ENCODE results near the gene ZNF227.
A peak's percentile ranks its signal among the peaks of the same experiment; 100 is the strongest.
"Not testable (repeated sequence)": the region's sequence is repeated elsewhere in the genome, so short reads cannot be mapped to it uniquely, and the experiment has no call there.

The ZNF227 gene

DNA sequence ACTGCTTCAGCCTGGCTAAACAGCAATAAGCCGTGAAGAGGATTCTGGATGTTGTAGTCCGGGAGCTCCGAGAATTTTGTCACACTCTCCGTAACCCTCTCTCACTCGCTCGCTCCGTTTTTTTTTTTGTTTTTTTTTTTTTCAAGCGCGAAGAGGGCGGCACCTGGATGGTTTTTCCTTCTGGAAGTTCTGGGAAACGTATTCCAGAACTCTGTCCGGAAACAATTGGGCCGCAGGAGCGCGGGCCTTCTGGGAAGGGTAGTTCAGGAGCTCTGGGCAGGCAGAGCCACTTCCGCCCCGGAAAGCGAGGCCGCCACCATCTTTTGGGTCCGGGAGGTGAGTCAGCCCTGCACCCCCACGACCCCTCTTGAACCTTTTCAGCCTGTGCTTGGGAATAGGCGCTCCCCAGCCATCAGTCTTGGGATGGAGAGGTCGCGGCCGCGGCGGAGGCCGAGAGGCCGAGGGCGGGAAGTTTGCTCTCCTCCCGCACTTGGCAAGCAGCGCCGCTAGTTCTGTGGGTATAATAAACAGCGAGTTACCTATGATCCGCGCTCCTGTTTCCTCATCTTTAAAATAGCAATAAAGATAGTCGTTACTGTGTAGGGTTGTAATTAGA, at the start of gene ZNF227:
ZNF227 (plus strand) TSS at position 283 of the 616 bp plus-strand sequence. CDS start 5,261 bp downstream, outside the sequence.
- DNase-seq, result peak; percentile 88

DNA sequence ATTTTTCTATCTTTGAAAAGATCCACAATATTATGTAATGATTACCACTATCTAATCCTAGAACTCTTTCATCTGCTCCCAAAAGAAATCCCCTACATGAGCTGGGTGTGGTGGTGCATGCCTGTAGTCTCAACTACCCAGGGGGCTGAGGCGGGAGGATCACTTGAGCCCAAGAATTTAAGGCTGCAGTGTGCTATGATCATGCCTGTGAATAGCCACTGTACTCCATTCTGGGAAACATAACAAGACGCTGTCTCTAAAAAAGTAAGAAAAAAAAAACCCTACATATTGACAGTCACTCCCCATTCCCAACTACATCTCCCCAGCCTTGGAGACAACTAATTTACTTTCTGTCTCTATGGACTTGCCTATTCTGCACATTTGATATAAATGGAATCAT, 48.5 kb upstream of the ZNF227 start:
- DNase-seq, result no peak

DNA sequence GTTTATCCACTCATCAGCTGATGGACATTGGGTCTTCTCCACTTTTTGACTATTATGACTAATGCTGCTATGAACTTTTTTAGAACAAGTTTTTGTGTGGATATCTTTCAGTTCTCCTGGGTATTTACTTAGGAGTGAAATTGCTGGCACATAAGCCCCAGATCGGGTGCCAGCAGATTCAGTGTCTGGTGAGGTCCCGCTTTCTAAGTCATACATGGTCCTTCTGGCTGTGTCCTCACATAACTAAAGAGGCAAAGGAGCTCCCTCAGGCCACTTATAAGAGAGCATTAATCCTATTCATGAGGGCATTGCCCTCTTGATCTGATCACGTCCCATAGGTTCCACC, 48.0 kb upstream of the ZNF227 start:
- DNase-seq, result no peak

DNA sequence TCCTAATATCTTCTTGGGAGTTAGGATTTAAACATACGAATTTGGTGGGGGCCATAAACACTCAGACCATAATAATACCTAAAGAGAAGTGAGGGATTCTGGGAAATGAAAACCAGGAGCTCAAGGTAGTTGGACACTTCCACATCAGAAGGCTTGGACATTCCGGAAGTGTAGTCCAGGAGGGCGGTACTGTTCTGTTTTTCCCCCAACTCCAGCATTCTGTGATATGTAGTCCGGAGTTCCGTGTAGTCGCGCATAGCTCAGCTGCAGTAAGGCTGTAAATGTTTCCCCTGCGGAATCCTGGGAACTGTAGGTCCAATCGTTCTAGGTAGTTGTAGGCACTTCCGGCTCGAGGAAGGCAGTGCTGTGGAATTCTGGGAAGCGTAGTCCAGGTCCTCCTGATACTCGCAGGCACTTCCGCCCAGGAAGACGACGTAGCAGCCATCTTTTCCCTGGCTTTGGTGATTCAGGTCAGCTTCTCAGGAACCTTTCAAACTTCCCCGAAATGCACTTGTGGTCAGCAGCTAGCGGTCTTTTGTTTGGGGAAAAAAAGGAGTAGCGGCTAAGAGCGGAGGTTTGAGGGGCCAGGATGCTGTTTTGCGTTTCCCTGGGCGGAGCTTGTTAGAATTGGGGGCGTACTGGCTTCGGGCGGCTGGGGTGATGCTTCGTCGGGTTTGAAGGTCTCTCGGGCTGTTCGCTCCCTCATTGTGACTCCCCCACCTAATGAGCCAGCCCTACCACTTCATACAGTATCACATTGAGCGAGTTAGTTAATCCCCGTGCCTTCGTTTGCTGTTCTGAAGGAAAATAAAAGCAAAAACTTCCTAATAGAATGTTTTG, 47.4 kb upstream of the ZNF227 start, which contains the start of gene ZNF226:
ZNF226 (plus strand) TSS at position 428 of the 840 bp plus-strand sequence. CDS start 4,981 bp downstream, outside the sequence.
- DNase-seq, result peak; percentile 82

DNA sequence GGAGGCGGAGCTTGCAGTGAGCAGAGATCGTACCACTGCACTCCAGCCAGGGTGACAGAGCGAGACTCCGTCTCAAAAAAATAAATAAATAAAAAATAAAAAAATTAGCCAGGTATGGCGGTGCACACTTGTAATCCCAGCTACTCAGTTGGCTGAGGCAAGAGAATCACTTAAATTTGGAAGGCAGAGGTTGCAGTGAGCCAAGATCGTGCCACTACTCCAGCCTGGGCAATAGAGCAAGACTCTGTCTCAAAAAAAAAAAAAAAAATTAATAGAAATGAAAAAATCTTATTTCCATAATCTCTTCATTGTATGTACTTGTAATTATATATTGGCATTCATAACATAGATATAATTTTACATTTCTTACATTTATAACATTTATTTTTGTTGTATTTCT, 41.7 kb upstream of the ZNF227 start:
- not testable (repeated sequence) for DNase-seq

DNA sequence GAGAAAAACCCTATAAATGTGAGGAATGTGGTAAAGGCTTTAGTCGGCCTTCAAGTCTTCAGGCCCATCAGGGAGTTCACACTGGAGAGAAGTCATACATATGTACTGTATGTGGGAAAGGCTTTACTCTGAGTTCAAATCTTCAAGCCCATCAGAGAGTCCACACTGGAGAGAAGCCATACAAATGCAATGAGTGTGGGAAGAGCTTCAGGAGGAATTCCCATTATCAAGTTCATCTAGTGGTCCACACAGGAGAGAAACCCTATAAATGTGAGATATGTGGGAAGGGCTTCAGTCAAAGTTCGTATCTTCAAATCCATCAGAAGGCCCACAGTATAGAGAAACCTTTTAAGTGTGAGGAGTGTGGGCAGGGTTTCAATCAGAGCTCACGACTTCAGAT, 35.7 kb upstream of the ZNF227 start:
- no peak for DNase-seq

DNA sequence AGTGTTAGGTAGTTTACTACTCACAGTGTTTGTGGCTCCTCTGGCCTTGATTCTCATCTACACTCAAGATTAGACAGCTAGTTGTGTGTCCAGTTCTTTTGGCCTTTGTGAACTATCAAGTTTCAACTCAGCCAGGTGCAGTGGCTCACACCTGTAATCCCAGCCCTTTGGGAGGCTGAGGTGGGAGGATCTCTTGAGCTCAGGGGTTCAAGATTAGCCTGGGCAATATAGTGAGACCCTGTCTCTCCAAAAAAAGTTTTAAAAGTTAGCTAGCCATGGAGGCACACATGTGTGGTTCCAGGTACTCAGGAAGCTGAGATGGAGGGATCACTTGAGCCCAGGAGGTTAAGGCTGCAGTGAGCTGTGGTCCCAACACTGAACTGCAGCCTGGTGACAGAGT, 31.4 kb upstream of the ZNF227 start:
- DNase-seq, result no peak

DNA sequence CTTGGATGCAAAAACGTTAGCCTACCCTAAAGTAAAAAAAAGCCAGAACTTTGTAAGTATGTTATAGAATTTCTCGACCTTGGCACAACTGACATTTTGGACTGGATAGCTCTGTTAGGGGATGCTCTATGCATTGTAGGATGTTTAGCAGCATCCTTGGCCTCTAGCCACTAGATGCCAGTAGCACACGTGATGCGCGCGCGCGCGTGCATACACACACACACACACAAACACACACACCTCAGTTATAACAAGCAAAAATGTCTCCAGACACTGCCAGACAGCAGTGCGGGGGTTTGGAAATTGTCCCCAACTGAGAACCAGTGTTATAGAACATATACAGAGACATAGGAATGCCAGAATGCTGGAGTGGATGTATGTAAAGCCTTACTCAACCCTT, 30.2 kb upstream of the ZNF227 start:
- no peak for DNase-seq

DNA sequence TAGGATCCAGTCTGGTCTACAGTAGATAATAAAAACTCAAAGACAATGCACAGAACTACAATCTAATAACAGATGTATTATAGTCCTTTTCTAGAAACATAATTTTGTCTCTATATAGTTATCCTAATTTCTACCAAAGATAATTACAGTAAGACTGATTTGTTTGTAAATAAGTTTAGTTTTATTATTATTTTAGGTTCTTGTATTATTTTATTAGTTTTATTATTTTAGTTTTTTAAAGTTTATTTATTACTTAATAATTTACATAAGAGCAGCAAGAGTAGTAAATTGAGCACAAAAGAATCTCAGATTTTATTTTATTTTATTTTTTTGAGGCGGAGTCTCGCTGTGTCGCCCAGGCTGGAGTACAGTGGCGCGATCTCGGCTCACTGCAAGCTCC, 22.3 kb upstream of the ZNF227 start:
- DNase-seq, result no peak

DNA sequence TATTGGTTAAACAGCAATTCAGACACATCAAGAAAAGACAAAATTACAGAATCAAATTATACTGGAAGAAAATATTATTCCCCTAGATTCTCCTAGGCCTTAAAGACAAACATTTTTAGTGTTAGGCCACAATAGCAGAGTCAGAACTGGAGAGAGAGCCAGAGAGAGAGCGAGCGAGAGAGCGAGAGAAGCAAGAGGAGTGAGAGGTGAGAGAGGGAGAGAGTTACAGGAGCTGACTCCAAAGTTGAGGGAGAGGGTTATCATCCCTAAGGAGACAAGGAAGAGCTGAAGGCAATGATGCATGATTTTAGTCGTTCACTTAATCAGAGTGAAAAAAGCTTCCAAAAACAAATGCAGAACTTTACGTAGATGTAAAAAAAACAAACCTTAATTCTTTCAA, 20.2 kb upstream of the ZNF227 start:
- DNase-seq, result no peak

DNA sequence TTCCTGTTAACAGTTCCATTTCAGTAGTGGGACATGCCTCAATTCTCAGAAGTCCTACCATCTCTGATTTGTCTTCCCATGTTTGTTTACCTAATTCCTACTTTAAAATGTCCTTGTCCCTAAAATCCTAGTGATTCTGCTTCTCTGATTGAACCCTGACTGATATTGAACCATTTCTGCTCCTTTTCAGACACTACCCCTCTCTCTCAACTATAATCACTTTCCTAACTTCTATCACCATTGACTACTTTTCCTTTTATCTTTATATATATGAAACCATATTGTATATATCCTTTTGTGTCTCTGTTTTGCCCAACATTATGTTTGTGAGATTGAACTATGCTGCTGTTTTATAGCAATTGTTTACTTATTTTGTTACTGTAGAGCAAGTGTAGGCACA, 15.6 kb upstream of the ZNF227 start:
- no peak for DNase-seq

DNA sequence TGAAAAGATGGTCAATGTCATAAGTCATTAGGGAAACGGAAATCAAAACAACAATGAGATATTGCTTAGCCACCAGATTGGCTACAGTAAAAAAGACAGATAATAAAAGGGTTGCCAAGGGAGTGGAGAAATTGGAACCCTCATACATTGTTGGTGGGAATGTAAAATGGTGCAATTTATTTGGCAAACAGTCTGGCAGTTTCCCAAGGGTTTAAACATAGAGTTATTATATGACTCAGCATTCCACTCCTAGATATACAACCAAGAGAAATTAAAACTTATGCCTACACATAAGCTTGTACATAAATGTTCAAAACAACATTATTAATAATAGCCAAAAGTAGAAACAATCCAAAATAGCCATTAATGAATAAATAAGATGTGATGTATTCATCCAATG, 9.9 kb upstream of the ZNF227 start:
- no peak for DNase-seq

DNA sequence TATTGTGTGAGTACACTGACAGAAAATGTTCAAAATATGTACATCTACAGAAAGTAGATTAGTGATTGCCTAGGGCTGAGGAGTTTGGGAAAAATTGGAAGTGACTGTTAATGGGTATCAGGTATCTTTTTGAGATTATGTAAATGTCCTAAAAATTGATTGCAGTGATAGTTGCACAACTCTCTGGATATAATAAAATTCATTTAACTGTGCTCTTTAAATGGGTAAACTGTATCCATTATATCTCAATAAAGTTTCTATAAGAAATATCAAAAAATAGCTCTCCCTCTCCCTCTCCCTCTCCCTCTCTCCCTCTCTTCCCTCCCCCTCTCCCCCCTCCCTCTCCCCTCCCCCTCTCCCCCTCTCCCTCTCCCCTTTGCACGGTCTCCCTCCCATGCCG, 9.4 kb upstream of the ZNF227 start:
- DNase-seq, result no peak

DNA sequence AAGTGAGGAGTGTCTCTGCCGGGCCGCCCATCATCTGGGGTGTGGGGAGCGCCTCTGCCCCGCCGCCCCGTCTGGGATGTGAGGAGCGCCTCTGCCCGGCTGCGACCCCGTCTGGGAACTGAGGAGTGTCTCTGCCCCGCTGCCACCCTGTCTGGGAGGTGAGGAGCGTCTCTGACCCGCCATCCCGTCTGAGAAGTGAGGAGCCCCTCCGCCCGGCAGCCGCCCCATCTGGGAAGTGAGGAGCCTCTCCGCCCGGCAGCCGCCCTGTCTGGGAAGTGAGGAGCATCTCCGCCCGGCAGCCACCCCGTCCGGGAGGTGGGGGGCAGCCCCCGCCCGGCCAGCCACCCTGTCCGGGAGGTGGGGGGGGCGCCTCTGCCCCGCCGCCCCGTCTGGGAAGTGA, 8.5 kb upstream of the ZNF227 start:
- DNase-seq, result not testable (repeated sequence)

DNA sequence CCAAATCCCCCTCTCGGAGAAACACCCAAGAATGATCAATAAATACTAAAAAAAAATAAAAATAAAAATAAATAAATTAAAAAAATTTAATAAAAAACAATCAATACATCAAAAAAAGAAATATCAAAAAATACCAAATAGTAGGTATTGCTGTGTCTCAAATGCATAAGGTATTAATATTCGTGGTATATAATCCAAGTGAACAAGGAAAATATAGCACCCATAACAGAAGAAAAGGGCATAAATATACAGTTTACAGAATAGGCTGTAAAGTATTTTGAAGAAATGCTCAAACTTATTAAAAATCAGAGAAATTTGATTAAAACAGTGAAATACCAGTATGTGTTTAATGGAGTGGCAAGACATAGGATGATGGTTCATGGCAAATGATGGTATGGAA, 7.6 kb upstream of the ZNF227 start:
- no peak for DNase-seq

DNA sequence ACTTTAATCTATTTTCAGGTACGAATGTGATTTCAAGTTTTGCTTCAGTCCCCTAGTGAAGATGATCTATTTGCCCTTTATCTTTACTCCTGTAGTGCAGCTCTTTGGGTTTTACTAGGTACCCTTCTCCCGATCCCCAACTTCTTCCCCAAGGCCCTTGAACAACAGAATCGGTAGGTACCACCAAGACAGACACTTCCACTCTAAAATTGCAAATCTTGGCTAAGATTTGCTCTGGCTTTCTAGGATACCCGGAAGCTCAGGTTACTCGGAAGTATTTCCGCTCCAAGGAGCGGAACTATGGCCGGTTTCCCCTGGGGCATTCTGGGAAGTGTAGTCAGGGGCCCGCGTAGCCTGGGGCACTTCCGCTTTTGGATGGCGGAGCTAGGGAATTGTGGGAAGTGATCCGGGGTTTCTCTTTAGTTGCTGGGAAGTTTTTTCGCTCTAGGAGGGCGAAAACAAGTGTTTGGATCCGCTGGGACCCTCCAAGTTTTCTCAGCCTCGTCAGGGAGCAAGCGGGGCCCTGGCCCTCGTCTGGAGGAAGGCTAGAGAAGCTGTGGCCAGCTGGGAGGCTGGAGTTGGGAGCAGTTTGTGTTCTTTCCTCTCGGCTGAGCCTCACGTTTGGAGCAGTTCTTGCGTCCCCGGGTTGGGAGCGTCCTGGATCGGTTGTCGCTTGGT, 5.1 kb upstream of the ZNF227 start:
- peak; percentile 83 for DNase-seq

DNA sequence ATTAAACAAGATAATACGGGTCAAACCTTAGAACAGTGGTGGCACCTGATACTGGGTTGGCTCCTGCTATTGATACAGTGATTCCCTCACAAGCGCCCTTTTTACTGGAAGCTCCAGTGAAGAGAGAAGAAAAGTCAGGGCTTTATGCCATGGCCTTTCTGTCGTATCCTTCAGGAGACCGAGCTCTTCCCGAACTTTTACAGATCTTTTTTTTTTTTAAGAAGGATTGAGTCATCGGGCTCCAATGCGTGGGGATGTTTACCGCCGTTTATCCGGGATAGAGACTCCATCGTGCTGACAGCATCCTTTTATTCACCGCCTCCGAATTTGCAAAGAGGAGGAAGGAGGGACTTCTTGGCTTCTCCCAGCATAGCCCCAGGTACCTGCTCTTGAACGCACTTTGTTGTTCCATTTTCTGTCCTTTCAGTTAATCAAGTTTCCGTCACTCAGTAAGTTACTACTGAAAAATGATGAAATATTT, 574 bp downstream of the ZNF227 start:
- no peak for DNase-seq

DNA sequence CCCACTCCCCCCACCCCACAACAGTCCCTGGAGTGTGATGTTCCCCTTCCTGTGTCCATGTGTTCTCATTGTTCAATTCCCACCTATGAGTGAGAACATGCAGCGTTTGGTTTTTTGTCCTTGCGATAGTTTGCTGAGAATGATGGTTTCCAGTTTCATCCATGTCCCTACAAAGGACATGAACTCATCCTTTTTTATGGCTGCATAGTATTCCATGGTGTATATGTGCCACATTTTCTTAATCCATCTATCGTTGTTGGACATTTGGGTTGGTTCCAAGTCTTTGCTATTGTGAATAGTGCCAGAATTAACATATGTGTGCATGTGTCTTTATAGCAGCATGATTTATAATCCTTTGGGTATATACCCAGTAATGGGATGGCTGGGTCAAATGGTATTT, 7.6 kb downstream of the ZNF227 start:
- not testable (repeated sequence) for DNase-seq

DNA sequence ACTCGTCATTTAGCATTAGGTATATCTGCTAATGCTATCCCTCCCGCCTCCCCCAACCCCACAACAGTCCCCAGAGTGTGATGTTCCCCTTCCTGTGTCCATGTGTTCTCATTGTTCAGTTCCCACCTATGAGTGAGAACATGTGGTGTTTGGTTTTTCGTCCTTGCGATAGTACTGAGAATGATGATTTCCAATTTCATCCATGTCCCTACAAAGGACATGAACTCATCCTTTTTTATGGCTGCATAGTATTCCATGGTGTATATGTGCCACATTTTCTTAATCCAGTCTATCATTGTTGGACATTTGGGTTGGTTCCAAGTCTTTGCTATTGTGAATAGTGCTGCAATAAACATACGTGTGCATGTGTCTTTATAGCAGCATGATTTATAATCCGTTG, 8.4 kb downstream of the ZNF227 start:
- DNase-seq, result not testable (repeated sequence)

DNA sequence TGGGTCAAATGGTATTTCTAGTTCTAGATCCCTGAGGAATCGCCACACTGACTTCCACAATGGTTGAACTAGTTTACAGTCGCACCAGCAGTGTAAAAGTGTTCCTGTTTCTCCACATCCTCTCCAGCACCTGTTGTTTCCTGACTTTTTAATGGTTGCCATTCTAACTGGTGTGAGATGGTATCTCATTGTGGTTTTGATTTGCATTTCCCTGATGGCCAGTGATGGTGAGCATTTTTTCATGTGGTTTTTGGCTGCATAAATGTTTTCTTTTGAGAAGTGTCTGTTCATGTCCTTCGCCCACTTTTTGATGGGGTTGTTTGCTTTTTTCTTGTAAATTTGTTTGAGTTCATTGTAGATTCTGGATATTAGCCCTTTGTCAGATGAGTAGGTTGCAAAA, 9.0 kb downstream of the ZNF227 start:
- DNase-seq, result not testable (repeated sequence)

DNA sequence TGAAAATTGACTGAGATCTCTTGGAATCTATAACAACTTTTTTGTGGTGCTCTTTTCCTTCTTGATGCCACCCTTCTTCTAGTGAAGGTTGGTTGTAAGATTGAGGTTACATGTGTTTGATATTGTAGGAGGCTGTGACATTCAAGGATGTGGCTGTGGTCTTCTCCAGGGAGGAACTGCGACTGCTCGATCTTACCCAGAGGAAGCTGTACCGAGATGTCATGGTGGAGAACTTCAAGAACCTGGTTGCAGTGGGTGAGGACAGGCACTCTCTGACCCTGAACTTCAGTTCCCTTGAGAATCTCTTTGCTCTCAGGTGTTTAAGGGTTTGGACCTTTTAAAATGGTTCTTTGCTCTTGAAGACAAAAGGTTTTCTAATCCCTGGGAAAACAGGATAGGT, 16.0 kb downstream of the ZNF227 start:
- no peak for DNase-seq

DNA sequence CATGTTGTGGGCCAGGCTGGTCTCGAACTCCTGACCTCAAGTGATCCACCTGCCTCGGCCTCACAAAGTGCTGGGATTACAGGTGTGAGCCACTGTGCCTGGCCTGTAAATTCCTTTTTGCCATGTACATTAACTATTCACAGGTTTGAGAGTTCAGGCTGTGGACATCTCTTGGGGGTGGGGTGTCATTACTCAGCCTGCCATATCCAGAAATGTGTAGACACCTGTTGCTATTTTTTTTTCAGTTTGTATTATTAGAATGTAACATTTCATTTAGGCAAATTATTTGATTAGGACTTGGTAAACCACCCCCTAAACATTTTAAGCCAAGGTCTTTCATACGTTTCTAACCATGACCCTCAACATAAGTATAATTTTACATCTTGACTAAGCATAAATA, 20.5 kb downstream of the ZNF227 start:
- DNase-seq, result no peak

DNA sequence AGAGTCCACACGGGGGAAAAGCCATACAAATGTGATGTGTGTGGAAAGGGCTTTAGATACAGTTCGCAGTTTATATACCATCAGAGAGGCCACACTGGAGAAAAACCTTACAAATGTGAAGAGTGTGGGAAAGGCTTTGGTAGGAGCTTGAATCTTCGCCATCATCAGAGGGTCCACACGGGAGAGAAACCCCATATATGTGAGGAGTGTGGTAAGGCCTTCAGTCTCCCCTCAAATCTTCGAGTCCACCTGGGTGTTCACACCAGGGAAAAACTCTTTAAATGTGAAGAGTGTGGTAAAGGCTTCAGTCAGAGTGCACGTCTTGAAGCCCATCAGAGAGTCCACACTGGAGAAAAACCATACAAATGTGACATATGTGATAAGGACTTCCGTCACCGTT, 24.1 kb downstream of the ZNF227 start:
- no peak for DNase-seq

DNA sequence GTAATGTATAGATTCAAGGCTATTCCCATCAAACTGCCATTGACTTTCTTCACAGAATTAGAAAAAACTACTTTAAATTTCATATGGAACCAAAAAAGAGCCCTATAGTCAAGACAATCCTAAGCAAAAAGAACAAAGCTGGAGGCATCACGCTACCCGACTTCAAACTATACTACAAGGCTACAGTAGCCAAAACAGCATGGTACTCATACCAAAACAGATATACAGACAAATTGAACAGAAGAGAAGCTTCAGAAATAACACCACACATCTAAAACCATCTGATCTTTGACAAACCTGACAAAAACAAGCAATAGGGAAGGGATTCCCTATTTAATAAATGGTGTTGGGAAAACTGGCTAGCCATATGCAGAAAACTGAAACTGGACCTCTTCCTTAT, 40.0 kb downstream of the ZNF227 start:
- not testable (repeated sequence) for DNase-seq

Measured in activated CD8-positive, alpha-beta memory T cell treated with anti-CD3 and anti-CD28 coated beads, Interleukin-2, amount 50 U/mL, for 48 hours (primary cell).